CD1c-positive myeloid dendritic cell (primary cell): Measurements from ENCODE around the gene VSTM2L.

Source experiments
- DNase-seq: peaks from one replicate; pipeline ENCODE4 v3.0.0-alpha.2; 2016; ENCODE audit errors: extremely low spot score

VSTM2L gene

DNA sequence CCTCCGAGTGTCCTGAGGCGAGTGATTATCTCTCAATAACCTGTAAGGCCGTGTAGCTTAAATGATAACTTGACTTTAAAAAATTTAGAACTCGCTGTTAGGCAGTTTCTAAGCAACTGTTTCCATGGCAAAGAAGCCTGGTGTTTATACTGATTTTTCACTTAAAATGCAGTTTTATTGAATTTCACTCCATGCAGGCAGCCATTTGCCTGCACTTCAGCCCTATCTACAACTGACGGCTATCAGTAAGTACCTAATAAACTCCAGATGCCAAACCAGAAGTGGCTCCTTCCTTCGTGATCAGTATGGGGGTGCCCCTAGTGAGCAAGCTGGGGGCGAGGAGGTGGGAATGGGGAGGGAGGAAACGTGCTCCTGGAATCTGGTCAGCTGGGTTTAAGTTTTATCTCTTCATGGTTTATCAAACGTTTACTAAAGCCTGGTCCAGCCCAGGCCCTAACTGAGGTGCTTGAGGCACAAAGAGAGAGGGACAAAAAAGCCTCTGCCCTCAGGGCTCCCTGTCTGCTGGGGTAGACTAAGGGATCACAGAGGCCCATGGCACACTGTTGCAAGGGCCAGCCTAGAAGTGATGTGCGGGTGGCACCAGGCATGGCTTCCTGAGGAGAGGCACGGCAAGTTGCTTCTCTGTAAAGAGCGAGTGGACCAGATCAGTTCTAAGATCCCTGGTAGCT, 84.8 kb downstream of the VSTM2L start:
- DNase-seq: no peak

DNA sequence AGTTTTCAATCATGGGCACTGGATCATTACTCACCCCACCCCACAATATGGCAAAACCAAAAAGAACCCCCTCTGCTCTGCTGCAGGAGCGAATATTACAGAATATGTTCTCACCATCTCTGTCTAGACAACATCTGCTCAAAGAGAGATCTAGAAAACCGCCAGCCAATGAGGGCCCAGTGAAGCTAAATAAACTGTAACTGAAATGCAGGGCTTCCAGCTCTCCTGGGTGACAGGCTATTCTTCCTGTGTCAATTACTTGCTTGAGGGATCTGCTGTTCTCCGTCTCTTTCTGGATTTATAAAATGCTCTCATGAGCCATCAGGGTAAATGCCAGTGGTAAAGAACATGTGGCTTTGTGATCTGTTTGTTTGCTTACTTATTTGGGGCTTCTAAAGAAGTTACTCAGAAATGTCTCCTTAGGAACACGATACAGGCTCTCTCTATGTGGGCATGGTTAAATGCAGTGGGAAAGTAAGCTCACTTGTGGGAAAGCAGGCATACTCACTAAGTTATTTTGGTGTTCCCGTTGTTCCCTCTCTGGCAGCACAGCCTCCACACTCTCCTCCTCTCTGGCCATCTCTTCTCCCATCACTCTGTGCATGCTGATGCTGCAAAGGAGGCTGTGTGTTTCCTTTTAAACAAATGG, 85.5 kb downstream of the VSTM2L start:
- DNase-seq: no peak

DNA sequence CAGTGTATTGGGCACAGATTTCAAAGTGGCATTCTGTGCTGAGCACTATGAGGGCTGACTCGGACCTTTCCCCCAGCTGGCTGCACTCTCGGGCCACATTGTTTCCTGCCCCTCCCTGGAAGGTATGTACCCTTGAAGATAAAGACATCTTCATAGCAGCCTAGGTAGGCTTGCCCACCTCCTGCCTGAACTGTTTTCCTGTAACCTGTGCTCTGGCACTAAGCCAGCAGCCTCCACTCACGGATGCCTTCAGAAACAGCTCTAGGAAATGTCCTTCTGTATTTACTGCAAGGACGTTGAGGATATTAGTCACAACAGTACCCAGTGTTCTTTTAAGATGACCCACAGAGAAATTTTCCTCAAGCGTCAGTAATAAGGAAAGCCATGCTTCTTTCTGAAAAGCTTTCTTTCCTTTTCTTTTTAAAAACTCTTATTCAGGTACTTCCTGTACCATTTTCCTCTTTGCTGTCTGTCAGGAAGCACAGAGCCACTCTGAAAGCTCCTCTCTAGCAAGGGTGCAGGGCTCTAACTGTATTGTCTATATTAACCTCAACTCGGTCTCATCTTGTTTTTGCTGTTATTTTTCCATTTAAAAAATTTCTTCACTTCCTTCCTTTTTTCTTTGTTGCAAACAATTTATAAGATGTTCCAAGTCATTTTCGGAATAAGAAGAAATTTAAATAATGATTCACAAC, 86.8 kb downstream of the VSTM2L start:
- DNase-seq: peak; percentile 49

DNA sequence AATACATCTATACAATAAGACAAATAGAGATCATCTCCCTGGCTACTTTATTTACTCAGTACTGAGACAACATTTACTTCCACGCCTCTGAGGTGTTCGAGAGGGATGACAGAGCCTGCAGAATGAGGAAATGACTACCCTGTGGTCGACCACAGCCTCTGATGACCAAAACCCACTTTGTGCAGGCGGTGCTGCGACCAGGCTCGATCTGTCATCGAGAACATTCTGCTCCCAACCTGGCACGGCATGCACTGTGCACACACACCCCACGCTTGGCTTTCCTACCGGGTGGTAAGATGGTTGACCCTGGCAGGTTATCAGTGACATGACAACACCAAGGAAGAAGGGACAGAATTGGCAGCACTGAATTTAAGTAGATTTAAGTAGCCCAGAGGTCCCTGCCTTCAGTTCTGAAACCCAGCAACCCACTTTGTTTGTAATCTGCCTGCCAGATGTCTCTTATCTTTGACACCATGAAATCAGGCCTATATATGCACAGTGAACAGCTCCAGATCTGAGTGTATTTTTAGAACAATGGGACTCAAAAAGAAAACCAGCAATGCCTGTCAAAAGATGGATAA, 87.7 kb downstream of the VSTM2L start:
- peak; percentile 90 for DNase-seq

DNA sequence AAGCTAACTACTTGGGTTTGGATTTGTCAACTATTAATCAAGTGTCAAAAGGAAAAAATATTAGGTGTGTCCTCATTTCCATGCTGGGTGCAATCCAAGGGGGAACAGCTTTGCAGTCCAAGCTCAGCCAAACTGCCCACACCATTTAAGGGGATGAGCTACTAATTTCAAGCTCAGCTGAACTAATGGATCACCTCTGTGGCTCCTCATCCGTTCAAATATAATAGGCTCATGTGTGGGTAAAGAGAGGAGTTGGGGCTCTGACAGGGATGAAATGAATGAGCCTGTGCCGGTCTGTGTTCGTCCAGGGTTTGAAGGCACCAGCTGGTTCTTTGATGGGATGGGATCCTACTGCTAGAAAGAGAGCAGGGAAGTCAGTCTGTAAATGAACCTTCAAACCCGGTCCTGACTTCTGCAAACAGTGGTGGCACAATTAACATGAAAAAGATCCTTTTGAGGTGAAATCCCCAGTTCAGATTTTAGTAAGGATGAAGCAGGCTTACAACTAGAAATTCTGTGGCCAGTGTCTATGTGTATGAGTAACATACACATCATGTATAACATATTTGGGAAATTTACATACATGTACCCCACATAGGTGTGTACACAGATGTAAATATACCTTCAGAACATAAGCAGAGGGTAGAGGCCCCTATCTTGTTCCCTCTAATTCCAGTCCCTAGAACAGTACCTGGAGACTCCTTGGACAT, 88.4 kb downstream of the VSTM2L start:
- peak; percentile 20 for DNase-seq

DNA sequence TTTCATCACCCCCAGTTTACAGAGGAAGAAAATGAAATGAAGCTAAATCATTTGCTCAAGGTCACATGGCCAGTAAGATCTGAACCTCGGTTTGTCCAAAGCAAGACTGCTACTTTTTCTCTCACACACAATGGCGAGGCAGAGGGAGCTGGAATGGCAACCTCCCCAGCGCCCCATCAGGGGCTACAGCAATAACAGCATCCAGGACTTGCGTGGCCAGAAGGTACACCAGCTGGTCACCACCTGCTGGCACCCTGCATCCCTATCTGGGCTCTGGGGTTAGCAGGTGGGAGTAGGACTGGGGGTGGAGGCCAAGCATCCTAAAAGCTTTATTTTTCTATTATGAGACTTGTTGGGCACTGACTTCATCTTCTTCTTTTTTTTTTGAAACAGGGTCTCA, 89.0 kb downstream of the VSTM2L start:
- DNase-seq: no peak

DNA sequence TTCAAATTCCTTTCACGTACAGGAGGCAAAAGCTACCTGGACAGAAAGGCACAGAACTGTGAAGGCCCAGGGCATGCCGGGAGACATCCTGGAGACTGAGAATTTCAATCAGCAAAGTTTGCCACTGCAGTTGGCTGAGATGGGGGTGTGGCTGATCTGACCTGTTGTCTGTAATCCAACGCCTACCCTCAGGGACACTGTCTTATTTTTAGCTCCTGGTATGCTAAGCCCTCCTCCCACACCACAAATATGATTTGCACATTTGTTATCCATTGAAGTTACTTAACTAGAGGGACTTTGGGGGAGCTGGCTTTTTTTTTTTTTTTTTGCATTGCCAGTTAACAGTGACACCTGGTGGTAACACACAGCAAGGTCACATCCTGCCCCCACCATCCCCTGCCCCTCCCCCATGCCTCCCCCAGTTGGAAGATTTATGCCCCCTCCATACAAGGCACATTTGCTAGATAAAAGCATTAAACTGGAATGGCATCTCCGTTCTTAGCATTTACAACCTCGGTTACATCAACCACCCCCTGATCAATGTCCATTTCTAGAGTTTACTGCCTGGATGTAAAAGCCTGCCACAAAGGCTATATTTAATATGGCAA, 90.0 kb downstream of the VSTM2L start:
- DNase-seq: peak; percentile 56

DNA sequence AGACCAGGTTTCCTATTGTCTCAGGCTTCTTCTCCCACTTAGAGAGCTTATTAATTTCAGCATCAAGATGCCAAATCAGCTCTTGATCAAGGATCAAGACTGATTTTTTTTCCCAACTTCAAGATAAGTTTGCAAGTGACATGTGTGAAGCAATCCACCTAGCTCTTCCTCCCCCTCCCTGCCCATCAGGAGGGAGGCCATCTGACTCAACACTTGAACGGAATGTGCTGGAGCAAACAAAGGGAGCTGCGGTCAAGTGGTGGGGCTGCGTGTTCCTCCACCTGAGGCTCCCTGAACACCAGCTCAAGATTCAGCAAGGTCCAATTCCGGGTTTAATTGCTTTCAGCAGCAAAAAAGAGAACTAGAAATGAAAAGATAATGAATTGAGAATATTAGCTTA, 91.6 kb downstream of the VSTM2L start:
- DNase-seq: no peak
